Skeletal muscle cell (primary cell): Measurements from ENCODE around the gene OXNAD1.
"Not testable (repeated sequence)": the region's sequence is repeated elsewhere in the genome, so short reads cannot be mapped to it uniquely, and the experiment has no call there.

ENCODE experiments used
- DNase-seq: peaks from one replicate; pipeline ENCODE4 v3.0.0-alpha.2; 2010; ENCODE audit warnings: low read depth
- H3K4me3 ChIP-seq: 2 replicates; pipeline ENCODE4 v1.5.1; 2011; ENCODE audit warnings: low read depth, mild to moderate bottlenecking, control low read depth, low read length, moderate library complexity

OXNAD1 gene

DNA sequence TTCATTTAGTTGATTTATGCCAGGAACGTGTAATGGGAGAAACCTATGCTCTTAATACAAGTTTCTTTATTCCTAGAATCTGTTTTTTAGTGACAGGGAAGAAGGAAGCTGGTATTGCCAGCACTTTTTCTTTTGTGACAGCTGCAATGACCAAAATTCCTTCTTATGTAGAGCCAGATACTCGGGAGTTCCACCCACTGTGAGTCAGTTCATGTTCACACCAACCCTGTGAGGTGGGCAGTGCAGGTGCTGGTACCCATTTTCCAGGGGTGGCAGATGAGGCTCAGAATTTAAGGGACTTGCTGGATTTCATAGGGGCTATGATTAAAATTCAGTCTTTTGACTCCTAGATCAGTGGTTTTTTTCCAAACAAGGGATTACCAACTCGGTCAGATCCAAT is 34.7 kb downstream of the OXNAD1 start:
- H3K4me3 ChIP-seq: no peak overlapping the region
- DNase-seq: no peak

DNA sequence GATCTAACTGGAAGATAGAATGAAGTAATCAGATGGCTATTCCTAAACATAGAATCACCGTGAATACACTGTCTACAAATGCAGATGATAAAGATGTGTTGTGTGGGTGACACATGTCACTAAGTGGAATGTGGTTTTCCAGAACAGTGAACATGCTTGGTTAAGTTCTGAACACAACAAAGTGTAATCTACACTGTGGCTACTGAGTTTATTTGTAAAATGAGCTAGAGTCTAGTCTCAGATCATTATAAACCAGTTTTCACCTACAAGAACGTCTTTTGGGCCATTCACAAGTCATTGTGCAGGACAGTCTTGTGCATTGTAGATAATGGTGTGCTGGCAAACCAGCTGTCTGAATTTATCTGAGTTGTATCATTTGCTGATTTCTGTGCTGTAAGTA is 35.3 kb downstream of the OXNAD1 start:
- no peak for DNase-seq
- H3K4me3 ChIP-seq: no peak overlapping the region

DNA sequence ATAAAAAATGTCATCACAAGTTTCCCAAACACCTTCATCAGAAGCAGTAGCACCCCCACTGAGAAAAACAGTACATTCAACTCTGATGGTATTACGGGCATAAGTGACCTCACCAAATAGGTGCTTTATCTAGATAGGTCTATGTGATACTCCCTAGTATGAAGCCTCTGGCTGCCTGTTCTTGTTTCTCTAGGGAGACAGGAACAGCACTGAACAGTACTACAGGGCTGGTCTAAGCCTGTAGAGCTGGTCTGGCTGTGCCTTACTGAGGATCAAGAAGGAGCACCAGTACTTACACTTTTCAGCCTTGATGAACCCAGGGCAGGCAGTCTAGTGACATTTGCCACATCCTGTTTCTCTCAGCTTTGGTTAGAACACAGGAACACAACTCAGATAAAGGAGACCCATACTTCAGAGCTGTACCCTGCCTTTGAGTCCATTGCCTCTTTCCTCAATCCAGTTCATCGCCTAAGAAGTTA is 35.9 kb downstream of the OXNAD1 start:
- no peak overlapping the region for H3K4me3 ChIP-seq
- DNase-seq: no peak

DNA sequence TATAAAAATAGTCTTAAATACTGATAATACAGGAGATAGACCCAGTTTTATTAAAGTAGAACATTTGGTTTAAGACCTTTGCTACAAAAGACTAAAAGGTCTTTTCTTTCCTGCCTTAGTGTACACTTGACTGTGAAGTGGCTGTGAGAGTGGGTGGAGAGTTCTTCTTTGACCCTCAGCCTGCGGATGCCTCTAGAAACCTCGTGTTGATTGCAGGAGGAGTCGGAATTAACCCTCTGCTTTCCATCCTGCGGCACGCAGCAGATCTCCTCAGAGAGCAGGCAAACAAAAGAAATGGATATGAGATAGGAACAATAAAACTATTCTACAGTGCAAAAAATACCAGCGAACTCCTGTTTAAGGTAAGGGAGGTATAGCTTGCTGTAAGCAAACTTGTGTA is 36.5 kb downstream of the OXNAD1 start:
- no peak overlapping the region for H3K4me3 ChIP-seq
- no peak for DNase-seq

DNA sequence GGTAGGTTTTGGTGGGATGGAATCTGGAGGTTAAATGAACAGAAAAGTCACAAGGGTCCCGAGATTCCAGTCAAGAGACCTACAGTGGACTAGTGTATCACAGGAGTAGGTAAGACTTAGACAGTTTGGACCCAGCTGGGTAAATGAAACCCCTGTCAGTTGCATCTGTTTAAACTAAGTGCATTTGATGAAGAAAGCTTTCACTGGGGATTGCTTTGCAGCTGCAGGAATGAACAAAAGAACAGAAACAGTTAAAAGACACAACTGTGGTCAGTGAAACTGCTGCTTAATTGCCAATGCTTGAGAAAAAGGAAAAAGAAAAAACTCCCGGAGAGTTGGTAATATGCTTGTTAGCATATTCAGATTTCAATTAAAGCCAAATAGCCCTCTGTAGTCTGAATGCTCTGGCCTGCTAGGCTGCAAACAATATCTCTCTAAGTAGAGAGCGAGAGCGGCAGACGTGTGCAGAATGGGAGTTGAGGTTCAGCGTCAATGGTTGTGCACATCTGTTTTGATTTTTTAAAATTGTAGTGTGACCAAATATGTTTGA is 37.1 kb downstream of the OXNAD1 start:
- no peak for DNase-seq
- no peak overlapping the region for H3K4me3 ChIP-seq

DNA sequence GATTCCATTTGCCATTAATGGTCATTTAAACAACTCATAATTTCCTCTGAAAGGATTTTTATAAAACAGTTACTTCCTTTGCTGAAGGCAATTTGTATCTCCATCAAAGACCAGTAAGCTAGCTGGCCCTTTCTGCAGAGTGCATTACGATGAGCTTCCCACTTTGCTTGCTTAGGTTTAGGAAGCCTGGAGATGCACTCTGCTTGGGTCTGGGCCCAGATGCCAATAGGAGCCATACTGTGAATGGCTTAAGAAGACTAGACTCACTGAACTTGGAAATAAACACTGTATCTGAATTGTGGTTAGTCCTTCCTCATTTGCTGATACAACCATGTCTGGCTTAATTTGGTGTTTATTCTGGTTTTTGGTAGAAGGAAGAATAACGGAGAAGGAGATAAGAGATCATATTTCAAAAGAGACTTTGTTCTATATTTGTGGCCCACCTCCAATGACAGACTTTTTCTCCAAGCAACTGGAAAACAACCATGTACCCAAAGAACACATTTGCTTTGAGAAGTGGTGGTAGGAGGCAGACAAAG is 38.1 kb downstream of the OXNAD1 start:
- DNase-seq: no peak
- H3K4me3 ChIP-seq: no peak overlapping the region

DNA sequence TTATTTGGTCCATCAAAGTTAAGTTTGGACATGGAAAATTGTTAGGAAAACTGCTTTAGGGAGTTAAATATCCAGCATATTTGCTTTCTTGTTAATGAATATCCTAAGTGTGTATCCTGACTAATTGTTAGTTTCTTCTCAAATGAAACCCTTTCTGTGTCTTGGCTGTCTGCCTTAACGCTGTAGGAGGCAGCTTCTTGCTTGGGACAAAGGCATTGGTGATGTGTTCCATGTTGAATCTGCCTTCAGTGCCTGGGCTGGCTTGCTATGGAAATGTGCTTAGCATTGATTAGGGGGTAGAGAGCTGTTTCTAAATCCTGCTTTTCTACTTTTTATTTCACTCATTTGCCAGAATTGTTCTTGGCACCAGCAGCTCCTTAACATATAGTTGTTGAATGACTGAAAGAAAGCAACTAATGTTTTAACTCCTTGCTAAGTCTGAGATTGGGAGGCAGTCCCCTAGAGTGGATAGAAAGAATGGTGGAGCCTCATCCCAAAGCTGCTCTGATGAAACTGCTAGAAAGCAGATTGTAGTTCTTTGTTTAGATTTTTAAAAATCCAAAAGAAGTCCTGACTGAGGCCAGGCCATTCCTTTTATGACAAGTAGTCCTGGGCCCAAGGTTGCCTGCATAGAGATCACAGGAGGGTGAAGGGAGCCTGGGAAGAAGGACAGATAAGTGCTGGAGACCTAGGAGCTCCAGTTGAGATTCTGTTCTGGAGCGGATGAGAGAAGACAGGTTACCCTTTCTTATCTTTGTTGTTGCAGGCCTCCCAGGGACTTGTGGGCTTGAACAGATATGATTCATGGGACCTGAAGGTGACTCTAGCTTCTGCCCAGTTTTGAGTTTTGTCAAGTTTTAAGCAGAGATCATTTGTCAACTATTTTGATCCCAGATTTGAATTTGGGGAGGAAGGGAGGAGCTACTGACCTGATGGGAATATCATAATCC is 39.3 kb downstream of the OXNAD1 start:
- no peak overlapping the region for H3K4me3 ChIP-seq
- DNase-seq: no peak

DNA sequence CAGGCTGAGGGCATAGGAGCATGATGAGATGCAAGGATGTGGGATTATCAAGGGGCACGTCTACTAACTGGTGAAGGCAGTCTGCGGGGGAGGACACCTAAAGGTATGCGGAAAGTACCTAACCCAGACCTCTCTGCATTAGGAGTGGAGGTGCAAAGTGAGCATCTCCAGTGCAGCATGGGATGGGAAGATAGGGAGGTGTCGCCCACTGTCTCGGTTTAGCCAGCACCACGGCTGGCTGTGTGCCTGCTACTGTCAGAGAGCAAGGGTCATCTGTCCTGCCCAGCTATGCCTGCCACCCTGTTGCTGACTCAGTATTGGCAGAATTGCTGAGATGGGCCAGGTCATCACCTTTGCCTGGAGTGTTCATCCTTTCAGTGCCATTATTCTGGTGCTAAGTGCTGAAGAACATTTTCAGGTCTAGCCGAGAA is 40.1 kb downstream of the OXNAD1 start:
- H3K4me3 ChIP-seq: no peak overlapping the region
- no peak for DNase-seq

DNA sequence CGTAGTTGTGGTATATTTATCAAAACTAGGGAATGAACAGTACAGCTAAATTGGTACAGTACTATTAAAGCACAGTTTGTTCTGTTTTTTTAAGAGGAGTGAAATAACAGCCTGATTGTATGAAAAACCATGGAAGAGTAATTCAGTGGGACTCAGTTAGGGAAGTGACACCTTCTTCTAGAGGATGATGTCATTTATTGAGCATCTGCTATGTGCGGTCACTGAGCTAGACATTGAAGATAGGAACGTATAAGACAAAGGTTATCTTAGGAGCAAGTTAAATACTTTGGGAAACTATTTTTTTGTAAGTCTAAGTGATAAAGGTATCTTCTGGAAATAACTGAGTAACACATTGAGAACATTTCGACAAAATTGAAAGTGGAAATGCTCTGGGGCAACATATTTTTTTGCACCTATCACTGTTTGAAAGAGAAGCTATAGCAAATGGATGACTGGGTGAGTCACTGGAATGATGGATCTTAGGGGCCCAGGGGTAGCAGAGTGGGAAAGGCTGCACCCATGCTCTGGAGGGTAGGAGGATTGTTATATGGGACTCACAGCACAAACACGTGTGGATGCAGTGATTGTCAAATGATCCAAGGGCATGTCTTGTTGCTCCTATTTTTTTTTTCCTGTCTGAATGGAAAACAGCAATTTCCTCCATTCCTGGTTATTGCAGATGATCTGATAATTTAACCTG is 43.0 kb downstream of the OXNAD1 start:
- DNase-seq: no peak
- no peak overlapping the region for H3K4me3 ChIP-seq

DNA sequence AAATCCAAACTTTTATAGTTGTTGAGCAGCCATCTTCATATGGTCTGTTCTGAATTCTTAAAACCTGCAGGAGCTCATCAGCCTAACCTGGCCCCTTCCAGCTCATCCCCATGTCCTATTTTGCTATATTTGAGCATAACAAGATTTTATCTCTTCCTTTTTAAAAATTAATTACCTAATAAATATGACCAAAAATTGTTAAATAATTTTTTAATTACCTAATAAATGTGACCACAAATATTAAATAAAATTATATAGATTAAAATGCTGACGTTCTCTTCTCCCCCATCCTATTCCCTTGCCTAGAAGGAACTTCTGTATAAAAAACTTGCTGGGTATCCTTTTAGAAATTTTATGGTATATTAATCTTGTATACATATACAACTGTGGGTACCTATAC is 43.7 kb downstream of the OXNAD1 start:
- no peak for DNase-seq
- H3K4me3 ChIP-seq: no peak overlapping the region

DNA sequence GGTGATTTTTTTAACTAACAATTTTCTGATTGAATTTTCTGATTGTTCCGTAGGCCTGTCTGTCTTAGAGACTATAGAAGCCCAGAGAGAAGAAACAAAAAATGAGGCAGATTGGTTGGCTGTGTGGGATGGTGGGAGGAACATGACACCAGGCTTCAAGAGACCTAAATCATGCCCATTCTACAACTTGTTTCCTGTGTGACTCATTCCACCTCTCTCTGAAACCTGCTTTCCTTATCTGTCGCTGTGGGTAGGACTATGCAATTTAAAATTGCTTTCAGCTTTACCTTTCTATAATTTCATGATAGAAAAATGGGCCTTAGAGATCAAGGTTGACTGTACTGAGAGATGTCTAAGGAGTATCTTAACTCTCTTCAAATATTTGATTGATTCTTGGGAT is 44.5 kb downstream of the OXNAD1 start:
- no peak for DNase-seq
- no peak overlapping the region for H3K4me3 ChIP-seq

DNA sequence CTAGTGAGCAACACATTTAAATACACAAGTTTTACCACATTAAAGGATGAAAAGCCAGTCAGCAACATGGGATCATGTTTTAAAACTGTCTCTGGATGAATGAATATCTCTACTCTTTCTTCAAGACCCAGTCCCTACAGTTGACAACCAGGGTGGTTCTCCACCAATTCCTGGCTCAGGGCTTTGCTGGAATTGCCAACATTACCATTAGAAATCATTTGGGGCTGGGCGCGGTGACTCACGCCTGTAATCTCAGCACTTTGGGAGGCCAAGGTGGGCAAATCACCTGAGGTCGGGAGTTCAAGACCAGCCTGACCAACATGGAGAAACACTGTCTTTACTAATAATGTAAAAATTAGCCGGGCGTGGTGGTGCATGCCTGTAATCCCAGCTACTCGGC is 45.5 kb downstream of the OXNAD1 start:
- not testable (repeated sequence) for DNase-seq

DNA sequence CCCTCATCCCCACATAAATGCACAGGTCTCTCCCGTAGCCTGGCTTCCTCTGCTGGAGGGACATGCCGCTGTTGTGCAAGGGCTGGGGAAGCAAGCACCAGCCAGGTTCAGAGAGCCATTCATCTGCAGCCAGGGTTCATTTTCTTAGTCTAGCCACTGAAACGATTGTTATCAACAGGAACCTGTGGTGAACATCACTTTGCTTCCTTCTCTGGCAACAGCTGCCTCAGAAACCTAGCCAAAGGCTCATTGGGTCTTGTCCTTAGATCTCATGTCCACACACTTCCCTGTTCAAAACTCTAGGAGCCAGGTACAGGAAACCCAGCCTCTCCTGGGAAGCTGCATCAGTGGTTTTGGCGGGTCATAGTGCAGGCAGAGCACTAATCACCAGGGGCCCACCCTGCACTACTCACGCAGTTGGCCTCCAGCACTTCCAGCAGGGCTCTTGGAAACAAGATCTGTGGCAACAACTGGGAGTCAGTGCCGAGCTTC is 47.0 kb downstream of the OXNAD1 start:
- no peak for DNase-seq
- no peak overlapping the region for H3K4me3 ChIP-seq

More for the DNA sequence above, 45.5 kb downstream of the OXNAD1 start:
- H3K4me3 ChIP-seq: not testable (repeated sequence)

DNA sequence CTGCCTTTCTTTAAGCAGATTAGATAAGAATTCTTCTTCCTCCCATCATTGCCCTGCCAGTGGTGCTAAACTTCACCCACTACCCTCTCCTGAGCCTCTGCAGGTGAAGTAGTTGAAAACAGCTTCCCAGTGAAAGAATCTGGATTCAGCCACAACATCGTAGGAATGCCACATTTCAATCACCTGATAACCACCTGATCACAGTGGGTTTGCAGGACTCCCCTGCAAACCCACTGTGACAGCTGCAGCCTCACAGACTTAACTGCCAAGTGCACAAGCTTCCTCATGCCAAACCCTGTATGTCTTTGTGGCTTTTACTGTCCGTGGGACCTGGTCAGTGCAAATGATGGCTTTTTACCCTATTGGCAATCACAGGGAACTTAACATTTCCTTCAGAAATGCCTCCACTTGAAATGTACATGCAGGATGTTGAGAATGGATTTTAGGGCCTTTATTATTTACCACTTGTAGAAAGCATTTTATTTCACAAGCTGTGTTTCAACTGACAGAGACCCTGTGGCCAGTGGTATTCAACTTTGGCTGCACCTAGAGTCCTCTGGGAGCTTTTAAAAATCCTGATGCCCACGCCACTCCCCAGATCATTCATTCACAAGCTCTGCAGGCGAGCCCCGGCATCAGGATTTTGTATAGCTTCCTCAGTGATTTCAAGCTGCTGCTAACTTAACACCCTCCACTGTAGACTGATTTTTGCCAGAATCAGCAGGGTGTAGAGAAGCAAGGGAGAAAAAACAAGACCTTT is 49.1 kb downstream of the OXNAD1 start:
- no peak overlapping the region for H3K4me3 ChIP-seq

DNA sequence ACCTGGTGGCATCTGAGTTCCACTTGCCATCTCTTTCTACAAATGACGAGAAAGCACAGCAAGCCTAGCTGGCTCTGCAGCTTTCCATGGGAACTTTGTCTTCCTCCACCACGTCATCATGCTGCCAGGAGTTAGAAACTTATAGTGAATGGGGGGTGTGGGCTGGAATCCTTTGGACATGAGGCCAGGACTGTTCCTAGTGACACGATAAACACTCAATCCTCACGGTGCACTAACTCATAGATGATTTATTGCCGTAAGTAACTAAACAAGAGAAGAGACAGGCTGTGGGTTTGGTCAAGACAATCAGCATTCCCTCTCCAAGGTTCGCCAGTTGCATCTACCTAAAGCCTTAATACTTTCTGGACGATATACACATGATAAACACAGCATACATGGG is 50.6 kb downstream of the OXNAD1 start:
- no peak overlapping the region for H3K4me3 ChIP-seq
- DNase-seq: no peak

More for the DNA sequence above, 49.1 kb downstream of the OXNAD1 start:
- no peak for DNase-seq

DNA sequence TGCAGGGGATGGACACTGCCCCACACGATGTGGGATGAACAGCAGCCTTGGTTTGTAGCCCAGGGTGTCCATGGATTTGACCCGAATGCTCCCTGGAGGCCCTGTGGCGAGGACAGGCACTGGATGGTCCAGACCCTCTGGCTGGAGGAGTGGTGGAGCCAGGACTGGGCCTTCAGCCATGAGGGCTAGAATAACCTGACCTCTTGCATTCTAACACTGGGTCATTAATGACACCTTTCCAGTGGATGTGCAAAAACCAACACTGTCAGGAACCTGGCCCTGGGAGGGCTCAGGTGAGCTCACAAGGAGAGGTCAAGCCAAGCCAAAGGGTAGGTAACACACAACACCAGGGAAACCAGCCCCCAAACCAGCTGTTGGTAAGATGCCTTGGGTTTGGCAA is 51.4 kb downstream of the OXNAD1 start:
- H3K4me3 ChIP-seq: no peak overlapping the region
- DNase-seq: no peak

DNA sequence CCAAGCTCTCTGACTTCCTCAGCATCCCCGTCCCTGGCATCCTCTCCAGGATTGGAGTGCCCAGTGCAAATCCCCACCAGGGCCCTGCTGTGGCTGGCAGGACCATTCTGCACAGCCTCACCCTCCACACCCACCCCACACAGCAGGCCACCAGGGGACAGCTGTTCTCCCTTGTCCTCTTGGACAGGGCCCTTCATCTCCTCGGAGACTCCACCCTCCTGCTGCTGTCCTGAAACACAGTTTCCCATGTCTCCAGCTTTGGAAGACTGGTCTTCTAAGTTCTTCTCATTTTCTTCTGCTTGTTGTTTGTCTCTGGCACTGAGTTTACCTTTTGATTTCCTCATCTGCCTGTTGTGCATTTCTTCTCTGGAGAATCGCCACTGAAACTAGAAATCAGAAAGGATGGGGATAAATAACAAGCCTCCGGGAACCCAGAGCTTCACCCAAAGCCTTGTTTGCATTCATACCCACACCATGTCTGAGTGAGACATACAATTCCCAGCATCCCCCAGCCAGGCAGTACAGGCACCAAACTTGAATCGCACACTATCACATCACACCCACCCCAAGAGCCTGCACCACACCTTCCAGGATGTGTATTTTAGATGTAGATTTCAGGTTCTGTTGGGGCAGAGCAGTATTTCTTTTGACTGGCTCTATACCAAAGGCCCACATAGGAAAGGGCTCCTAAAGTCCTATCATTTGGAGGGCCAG is 52.0 kb downstream of the OXNAD1 start:
- no peak overlapping the region for H3K4me3 ChIP-seq
- no peak for DNase-seq

DNA sequence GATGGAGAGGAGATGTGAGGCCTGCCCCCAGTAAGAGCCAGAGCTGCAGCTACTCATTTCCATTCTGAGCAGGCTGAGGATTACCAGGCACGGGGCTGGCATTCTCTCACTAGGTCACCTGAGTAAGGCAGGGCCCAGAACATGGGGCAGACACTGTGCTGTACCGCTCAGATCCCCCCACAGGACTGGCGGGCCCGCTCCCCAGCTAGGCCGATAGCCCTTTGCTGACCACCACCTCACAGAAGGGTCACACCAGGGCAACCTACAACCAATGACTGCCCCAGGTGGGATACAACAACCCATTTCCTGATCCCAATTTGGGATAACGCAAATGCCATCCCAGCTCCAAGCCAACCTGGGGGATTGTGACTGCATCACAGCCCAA is 52.5 kb downstream of the OXNAD1 start:
- DNase-seq: no peak
- no peak overlapping the region for H3K4me3 ChIP-seq

DNA sequence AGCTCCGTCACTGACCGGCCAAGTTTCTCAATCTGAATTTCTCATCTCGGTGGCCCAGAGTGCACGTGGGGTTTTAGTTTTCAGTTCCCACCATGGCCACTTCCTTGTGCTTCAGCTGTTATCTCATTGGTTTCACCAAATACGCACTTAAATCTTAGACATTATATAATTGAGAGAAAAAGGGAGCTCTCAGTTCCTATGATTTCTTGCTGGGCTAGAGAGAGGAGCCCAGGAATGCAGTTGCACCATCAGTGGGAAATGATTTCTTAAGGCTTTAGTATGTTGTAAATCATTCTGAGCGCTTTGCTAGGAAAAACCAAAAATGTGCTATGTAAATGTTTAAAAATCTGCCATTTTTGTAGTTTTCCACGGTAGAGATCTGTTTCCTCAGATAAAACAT is 53.2 kb downstream of the OXNAD1 start:
- no peak overlapping the region for H3K4me3 ChIP-seq
- no peak for DNase-seq
